Measurements from ENCODE around the gene TP53BP2.
"Not testable (repeated sequence)": the region's sequence is repeated elsewhere in the genome, so short reads cannot be mapped to it uniquely, and the experiment has no call there.

Gene TP53BP2

GRCh38 chr1:223842784-223843183 is 3.0 kb downstream of the TP53BP2 start:
- H3K4me3 ChIP-seq (replicated peaks; ENCODE audit: insufficient read depth, low read length) = no peak overlapping the region; the same call in 1 of the 2 replicates
- DNase-seq (ENCODE audit: low read depth in 1 of 2, low spot score in 1 of 2) = no peak
- TF ChIP-seq POLR2AphosphoS5 (IDR thresholded peaks at IDR 0.05; ENCODE audit: low read depth) (no peak), GABPA (IDR thresholded peaks at IDR 0.05; ENCODE audit: low read depth) (no peak), SPI1 (IDR thresholded peaks at IDR 0.05; ENCODE audit: borderline replicate concordance, low read depth) (no peak), REST (IDR thresholded peaks at IDR 0.05; ENCODE audit: insufficient replicate concordance, low read depth) (no peak), CTCF (IDR thresholded peaks at IDR 0.05; ENCODE audit: insufficient read depth, low read length) (no peak)
- H3K27me3 ChIP-seq (ENCODE audit: insufficient read depth, poor library complexity, severe bottlenecking) = no peaks in the 10 kb centered on the region
- H3K27ac ChIP-seq (replicated peaks) = no peak overlapping the region

GRCh38 chr1:223841977-223842623 is 3.6 kb downstream of the TP53BP2 start:
- not testable (repeated sequence) for H3K4me3 ChIP-seq (replicated peaks; ENCODE audit: insufficient read depth, low read length); H3K27me3 ChIP-seq (ENCODE audit: insufficient read depth, poor library complexity, severe bottlenecking); H3K27ac ChIP-seq (replicated peaks); DNase-seq (ENCODE audit: low read depth in 1 of 2, low spot score in 1 of 2)

GRCh38 chr1:223840254-223840653 is 5.5 kb downstream of the TP53BP2 start:
- TF ChIP-seq CTCF (IDR thresholded peaks at IDR 0.05; ENCODE audit: insufficient read depth, low read length) = no peak
- TF ChIP-seq GABPA (IDR thresholded peaks at IDR 0.05; ENCODE audit: low read depth) = no peak
- no peak for TF ChIP-seq POLR2AphosphoS5 (IDR thresholded peaks at IDR 0.05; ENCODE audit: low read depth)
- no peak for TF ChIP-seq SPI1 (IDR thresholded peaks at IDR 0.05; ENCODE audit: borderline replicate concordance, low read depth)
- TF ChIP-seq REST (IDR thresholded peaks at IDR 0.05; ENCODE audit: insufficient replicate concordance, low read depth) = no peak
- H3K27ac ChIP-seq (replicated peaks) = no peak overlapping the region
- no peak for DNase-seq (ENCODE audit: low read depth in 1 of 2, low spot score in 1 of 2)
- no peaks in the 10 kb centered on the region for H3K27me3 ChIP-seq (ENCODE audit: insufficient read depth, poor library complexity, severe bottlenecking)
- no peak overlapping the region for H3K4me3 ChIP-seq (replicated peaks; ENCODE audit: insufficient read depth, low read length)

- H3K27me3 ChIP-seq (ENCODE audit: insufficient read depth, poor library complexity, severe bottlenecking) = no peaks in the 10 kb centered on the region
- no peak overlapping the region for H3K4me3 ChIP-seq (replicated peaks; ENCODE audit: insufficient read depth, low read length)
- no peak for TF ChIP-seq POLR2AphosphoS5 (IDR thresholded peaks at IDR 0.05; ENCODE audit: low read depth)
- no peak overlapping the region for H3K27ac ChIP-seq (replicated peaks)
- DNase-seq (ENCODE audit: low read depth in 1 of 2, low spot score in 1 of 2) = no peak
Measured at GRCh38 chr1:223838125-223838854, 7.5 kb downstream of the TP53BP2 start.
